Stimulated activated CD4-positive, alpha-beta T cell treated with anti-CD3 and anti-CD28 coated beads, Interleukin-1b, Interleukin-23, amount 100 ng/mL, for 4 hours (primary cell): Measurements from ENCODE around the gene ZGPAT.

Experiments
- DNase-seq, 2 donors: peaks; one replicate each; pipeline ENCODE4 v3.0.0-alpha.2; 2020; ENCODE audit warnings: low read depth in 2 of 2

Gene ZGPAT

GRCh38 chr20:63692436-63693082 lies 15.3 kb upstream of the ZGPAT start:
- no peak for DNase-seq

GRCh38 chr20:63693083-63693732 lies 14.6 kb upstream of the ZGPAT start:
- DNase-seq, result no peak

DNA sequence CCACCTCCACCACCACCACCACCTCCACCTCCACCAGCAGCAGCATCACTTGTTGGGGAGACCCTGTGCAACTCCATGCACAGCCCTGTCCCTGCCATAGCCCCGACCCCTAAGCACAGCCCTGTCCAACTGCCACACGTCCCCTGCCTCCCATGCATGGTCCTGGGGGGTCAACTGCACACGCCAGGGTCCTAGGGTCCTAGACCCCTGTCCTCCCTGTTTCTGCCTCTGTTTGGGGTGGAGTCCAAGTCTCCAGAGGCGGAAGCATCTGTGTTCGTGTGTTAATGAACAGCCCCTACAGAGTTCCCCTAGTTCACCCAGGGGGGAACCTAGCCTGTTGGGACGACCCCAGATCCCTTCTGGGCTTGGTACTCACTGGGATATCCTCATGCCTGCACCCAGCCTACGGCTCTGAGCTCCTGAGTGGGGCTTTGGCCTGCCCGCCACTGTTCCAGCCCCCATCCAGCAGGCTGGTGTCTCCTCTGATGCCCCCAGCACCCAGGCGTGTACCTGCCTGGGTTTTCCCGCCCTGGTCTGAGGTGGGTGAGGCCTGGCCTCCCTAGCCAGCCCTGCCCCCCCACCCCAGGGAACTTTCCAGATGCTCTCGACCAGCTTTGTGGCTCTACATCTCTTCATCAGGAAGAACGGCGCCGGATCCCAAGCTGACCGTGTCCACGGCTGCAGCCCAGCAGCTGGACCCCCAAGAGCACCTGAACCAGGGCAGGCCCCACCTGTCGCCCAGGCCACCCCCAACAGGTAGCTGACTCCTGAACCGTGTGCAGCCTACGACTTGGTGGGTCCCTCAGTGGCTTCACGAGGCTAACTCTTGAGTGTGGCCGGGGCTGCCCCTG lies 13.9 kb upstream of the ZGPAT start:
- DNase-seq, result no peak

DNA sequence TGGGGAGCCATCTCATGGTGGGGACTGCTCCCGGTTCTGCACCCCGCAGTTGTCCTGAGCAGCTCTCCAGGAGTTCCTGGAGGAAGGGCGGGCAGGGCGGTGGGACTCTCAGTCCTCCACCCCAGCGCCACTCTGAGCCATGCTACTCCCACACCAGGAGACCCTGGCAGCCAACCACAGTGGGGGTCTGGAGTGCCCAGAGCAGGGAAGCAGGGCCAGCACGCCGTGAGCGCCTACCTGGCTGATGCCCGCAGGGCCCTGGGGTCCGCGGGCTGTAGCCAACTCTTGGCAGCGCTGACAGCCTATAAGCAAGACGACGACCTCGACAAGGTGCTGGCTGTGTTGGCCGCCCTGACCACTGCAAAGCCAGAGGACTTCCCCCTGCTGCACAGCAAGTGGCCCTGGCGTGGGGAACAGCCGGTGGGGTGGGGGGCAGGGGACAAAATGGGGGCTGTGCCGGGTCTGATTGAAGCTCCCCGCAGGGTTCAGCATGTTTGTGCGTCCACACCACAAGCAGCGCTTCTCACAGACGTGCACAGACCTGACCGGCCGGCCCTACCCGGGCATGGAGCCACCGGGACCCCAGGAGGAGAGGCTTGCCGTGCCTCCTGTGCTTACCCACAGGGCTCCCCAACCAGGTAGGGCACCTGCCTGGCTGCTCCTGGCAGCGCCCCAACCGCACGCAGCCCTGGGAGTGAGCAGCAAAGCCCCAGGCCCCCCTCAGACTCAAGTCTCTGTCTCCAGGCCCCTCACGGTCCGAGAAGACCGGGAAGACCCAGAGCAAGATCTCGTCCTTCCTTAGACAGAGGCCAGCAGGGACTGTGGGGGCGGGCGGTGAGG lies 13.0 kb upstream of the ZGPAT start:
- DNase-seq, result no peak

DNA sequence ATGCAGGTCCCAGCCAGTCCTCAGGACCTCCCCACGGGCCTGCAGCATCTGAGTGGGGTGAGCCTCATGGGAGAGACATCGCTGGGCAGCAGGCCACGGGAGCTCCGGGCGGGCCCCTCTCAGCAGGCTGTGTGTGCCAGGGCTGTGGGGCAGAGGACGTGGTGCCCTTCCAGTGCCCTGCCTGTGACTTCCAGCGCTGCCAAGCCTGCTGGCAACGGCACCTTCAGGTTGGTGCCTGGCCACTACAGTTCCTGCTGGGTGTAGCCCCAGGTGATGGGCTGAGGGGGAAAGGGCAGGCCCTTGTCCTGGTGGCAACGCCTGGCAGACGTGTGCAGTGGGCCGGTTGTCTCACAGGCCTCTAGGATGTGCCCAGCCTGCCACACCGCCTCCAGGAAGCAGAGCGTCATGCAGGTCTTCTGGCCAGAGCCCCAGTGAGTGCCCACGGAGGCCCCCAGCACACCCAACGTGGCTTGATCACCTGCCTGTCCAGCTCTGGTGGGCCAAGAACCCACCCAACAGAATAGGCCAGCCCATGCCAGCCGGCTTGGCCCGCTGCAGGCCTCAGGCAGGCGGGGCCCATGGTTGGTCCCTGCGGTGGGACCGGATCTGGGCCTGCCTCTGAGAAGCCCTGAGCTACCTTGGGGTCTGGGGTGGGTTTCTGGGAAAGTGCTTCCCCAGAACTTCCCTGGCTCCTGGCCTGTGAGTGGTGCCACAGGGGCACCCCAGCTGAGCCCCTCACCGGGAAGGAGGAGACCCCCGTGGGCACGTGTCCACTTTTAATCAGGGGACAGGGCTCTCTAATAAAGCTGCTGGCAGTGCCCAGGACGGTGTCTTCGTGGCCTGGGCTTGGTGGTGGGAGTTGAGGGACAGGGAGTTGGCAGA lies 12.2 kb upstream of the ZGPAT start:
- no peak for DNase-seq

GRCh38 chr20:63696306-63696627 lies 11.6 kb upstream of the ZGPAT start:
- no peak for DNase-seq

DNA sequence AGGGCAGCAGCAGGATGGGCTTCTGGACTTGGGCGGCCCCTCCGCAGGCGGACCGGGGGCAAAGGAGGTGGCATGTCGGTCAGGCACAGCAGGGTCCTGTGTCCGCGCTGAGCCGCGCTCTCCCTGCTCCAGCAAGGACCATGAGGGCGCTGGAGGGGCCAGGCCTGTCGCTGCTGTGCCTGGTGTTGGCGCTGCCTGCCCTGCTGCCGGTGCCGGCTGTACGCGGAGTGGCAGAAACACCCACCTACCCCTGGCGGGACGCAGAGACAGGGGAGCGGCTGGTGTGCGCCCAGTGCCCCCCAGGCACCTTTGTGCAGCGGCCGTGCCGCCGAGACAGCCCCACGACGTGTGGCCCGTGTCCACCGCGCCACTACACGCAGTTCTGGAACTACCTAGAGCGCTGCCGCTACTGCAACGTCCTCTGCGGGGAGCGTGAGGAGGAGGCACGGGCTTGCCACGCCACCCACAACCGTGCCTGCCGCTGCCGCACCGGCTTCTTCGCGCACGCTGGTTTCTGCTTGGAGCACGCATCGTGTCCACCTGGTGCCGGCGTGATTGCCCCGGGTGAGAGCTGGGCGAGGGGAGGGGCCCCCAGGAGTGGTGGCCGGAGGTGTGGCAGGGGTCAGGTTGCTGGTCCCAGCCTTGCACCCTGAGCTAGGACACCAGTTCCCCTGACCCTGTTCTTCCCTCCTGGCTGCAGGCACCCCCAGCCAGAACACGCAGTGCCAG lies 11.0 kb upstream of the ZGPAT start, which contains the start of gene TNFRSF6B:
Gene TNFRSF6B, plus strand, starts transcription at position 25 of the 729 bp plus-strand sequence. Its CDS starts 116 bp downstream, at position 141.
- DNase-seq, result no peak

- no peak for DNase-seq
Observed at GRCh38 chr20:63697357-63697867, 10.4 kb upstream of the ZGPAT start.

DNA sequence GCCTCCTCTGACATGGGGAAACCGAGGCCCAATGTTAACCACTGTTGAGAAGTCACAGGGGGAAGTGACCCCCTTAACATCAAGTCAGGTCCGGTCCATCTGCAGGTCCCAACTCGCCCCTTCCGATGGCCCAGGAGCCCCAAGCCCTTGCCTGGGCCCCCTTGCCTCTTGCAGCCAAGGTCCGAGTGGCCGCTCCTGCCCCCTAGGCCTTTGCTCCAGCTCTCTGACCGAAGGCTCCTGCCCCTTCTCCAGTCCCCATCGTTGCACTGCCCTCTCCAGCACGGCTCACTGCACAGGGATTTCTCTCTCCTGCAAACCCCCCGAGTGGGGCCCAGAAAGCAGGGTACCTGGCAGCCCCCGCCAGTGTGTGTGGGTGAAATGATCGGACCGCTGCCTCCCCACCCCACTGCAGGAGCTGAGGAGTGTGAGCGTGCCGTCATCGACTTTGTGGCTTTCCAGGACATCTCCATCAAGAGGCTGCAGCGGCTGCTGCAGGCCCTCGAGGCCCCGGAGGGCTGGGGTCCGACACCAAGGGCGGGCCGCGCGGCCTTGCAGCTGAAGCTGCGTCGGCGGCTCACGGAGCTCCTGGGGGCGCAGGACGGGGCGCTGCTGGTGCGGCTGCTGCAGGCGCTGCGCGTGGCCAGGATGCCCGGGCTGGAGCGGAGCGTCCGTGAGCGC lies 9.8 kb upstream of the ZGPAT start:
- DNase-seq, result no peak

DNA sequence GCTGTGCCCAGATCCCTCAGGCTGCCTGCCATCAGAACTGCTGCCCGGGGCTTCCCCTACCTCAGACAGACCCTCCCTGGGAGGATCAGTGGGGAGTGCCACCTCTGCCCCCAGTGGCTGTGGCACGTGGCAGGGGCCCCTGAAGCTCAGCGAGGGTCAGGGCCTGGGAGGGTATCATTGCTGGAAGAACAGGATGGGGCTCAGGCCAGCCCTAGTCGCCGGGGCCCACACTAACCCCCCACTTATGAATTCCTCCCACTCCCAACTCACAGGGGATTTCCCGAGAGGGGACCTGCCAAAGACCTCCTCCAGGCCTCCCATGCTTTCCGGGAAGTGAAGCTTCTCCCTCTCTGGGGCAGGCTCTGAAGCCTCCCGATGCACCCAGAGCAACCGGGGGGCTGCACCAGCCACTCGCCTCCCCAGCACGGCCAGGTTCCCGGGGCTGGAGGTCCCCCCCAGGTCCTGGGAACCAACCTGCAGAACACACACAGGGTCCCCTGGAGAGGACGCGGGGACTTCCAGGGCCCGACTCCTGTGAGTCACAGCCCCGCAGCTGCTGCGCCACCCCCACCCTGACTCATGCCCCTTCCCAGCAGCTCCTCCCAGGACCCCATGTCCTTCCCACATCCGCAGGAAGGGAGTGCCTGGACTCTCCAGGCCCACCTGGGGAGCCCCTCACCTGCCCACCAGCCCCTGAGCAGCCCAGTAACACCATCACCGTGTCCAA lies 8.9 kb upstream of the ZGPAT start:
- peak in 1 of 2 donors; percentile 62 for DNase-seq

DNA sequence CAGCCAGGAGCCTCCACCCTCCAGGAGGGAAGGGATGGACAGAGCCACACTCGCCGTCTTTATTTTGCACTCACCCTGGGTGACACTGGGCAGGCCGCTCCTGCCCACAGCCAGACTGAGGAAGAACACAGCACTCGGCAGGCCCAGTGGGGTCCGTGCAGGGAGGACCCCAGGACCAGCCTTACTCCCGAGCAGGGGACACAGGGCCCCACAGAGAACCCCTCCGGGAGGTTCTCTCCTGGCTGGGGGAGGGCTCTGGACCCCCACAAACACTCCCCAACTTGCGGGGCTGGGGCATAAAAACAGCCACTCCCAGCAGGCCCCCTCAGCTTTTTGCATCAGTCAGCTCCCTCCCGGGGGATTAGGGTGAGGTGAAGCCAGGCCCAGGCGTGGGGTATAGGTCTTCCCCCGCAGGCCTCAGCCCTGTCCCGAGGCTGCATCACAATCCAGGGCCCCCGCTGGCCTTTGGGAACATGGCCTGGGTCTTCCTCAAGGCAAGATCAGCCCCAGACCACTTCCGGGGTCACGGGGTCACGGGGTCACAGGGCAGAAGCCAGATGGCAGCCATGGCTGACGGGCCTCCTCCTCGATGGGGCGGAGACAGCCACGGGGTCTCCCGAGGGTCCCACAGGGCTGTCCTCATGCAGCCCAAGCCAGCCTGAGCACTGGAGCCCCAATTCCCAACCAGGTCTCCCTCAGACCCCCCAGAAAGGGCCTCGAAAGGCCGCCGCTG lies 8.2 kb upstream of the ZGPAT start:
- no peak for DNase-seq

GRCh38 chr20:63700199-63701050 lies 7.4 kb upstream of the ZGPAT start:
- DNase-seq, result no peak

DNA sequence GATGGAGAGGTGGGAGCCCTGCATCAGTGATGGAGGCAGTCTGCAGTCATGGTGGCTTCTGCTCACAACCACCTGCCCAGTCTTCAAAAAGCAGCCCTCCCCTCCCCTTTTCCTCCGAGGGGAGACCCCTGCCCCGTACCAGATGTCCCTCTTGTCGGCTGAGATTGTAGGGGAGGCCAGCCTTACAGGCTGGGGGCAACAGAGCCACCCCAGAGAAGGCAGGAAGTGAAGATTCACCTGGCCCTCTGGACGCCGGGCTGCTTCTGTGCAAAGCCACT lies 6.8 kb upstream of the ZGPAT start:
- no peak for DNase-seq

DNA sequence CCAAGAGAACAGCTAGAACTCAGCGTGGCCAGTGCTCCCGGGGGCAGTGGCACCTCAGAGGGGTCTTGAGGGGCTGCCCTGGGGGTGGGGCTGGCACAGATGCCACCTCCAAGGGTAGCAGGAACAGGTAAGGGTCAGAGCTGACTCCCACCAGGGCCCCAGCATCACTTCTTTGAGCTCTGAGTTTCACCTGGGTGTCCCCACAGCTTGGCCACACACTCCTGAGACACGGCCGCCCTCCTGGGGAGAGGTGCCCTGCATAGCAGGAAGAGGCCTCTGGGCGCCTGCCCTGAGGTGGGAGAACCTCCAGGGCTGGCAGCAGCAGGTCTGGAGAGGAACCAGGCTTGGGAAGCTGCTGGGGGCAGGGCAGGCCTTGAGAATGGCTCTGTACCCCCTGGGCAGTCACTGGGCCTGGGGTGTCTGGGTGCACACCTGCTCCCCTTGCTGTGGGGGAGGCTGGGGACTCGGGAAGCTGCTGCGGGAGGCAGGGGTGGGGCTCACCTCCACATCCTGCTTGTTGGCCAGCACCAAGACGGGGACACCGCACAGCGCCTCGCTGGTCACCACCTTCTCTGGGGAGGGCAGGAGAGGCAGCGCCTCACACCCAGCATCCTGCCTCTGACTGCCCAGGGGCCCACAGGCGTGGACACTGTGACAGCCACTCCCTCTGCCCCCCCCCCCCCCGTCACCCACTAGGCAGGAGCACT lies 6.4 kb upstream of the ZGPAT start:
- no peak for DNase-seq

DNA sequence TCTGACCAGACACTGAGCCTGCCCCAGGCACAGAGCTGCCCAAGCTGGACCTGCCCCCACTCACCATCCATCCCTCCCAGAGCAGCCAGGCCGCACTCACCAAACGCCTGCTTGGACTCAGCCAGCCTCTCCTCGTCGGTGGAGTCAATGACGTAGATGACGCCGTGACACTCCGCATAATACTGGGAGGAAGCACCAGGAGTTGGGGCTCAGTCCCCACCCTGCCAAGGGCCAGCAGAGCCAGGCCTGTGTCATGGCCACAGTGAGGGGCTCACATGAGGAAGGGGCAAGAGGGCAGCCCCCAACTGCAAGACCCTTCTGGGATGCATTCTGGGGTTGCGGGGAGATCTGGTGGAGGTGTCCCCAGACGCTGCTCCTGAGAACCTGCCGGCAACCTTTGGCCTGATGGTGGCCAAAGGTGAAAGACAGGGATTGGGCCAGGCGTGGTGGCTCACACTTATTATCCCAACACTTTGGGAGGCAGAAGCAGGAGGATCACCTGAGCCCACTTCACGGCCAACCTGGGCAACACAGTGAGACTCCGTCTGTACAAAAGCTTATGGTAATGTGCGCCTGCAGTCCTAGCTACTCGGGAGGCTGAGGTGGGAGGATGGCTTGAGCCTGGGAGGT lies 5.7 kb upstream of the ZGPAT start:
- no peak for DNase-seq

- no peak for DNase-seq
Observed at GRCh38 chr20:63702751-63703470, 4.9 kb upstream of the ZGPAT start.
